GDM1 (cell line): ENCODE measurements around the gene ADCYAP1.
"Not testable (repeated sequence)": the region's sequence is repeated elsewhere in the genome, so short reads cannot be mapped to it uniquely, and the experiment has no call there.

Experiments
- DNase-seq: peaks from one replicate; lab custom pipeline; 2025; lab: John Stamatoyannopoulos, UW

The ADCYAP1 gene

GRCh38 chr18:904218-905090 lies at the start of gene ADCYAP1:
Gene ADCYAP1, plus strand, starts transcription at chr18:904871. Its CDS starts 516 bp downstream, at chr18:905387.
- no peak for DNase-seq

- DNase-seq = no peak
Measured at GRCh38 chr18:857986-858385, 46.7 kb upstream of the ADCYAP1 start.

DNA sequence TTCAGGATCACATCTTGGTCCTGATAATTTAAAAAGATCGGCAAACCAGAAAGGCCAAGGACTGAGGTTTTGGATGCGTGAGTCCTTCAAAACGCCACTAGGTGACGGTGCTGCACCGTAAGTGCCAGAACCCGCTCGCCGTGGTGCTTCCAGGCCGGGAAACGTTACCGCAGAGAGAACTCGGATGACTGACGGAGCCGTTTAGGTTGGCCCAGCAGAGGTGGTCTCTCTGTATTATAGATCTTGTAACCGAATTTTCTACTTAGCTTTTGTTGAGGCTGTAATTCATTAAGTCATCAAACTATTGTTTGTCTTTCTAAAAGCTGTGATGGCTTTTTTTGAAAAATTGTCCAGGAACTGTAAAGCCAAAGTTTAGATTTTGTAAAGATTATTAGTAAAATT lies 39.8 kb upstream of the ADCYAP1 start:
- peak; percentile 46 for DNase-seq

DNA sequence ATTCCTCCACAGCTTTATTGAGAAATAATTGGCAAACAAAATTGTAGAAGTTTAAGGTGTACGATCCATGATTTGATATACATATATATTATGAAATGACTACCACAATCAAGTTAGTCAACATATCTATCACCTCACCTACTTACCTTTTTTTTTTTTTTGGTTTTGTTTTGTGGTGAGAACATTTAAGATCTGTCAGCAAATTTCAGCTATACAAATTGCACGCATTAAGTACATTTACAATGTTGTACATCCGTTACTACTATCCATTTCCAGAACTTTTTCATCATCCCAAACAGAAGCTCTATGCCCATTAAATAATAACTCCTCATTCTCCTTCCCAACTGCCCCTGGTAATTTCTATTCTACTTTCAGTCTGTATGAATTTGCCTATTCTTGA lies 37.4 kb upstream of the ADCYAP1 start:
- no peak for DNase-seq

GRCh38 chr18:873426-873825 lies 31.2 kb upstream of the ADCYAP1 start:
- DNase-seq = not testable (repeated sequence)

- no peak for DNase-seq
Measured at GRCh38 chr18:875912-876311, 28.8 kb upstream of the ADCYAP1 start.

DNA sequence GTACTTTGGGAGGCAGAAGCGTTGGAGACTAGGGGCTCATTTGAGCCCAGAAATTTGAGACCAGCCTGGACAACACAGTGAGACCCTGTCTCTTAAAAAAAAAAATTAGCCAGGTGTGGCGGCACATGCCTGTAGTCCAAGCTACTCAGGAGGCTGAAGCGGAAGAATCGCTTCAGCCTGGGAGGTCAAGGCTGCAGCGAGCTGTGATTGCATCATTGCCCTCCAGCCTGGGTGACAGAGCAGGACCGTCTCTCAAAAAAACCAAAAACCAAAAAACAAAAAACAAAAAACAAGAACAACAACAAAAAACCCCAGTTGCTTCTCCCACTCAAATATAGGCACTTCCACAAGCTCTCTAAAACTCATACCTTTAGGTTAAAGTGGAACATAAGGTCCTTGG lies 27.4 kb upstream of the ADCYAP1 start:
- DNase-seq = no peak

- no peak for DNase-seq
Measured at GRCh38 chr18:886076-886475, 18.6 kb upstream of the ADCYAP1 start.

DNA sequence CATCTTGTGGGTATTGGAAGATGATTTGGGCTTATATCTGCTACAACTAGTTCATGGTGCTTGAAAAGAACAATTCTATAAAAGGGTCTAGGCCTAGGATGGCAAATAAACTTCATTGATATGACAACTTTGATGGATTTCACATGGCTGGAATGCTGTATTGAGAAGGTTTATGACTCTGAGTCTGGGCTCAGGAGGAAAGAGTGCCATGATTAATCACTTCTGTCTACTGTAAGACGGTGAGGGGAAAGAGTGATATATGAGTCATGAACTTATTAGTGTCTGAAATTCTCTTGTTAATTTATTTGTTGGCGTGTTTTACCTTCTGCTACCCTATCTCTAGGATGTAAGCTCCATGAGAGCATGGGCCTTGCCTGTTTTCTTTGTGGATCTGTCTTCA lies 17.0 kb upstream of the ADCYAP1 start:
- no peak for DNase-seq

- no peak for DNase-seq
Measured at GRCh38 chr18:892316-892715, 12.4 kb upstream of the ADCYAP1 start.

- DNase-seq = no peak
Measured at GRCh38 chr18:896315-896714, 8.4 kb upstream of the ADCYAP1 start.

- no peak for DNase-seq
Measured at GRCh38 chr18:901761-902160, 2.9 kb upstream of the ADCYAP1 start.

- no peak for DNase-seq
Measured at GRCh38 chr18:902229-902628, 2.4 kb upstream of the ADCYAP1 start.

GRCh38 chr18:903701-904100 lies 970 bp upstream of the ADCYAP1 start:
- DNase-seq = no peak

GRCh38 chr18:905307-905947 lies 756 bp downstream of the ADCYAP1 start:
- DNase-seq = no peak

DNA sequence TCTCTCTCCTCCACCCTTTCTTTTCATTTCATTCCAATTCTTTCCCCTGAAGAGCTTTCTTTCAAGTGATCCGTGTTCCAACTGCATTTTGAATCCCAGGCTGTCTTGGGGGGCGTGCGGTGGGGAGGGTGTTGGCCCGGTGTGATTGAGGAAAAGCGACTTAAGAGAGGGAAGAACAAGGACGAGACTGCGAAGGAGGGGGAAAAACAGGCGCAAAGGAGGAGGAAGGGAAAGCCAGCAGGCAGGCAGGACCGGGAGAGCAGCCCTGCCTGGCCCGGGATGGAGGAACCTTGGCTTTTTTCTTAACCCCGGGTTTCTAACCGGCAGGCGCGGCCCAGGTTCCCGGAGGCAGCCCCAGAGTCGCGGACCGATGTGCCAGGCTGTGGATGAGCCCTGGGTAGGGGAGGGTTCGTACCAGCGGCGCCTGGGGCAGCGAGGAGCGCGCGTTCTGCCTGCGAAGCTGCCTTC lies 1.3 kb downstream of the ADCYAP1 start:
- DNase-seq = no peak

DNA sequence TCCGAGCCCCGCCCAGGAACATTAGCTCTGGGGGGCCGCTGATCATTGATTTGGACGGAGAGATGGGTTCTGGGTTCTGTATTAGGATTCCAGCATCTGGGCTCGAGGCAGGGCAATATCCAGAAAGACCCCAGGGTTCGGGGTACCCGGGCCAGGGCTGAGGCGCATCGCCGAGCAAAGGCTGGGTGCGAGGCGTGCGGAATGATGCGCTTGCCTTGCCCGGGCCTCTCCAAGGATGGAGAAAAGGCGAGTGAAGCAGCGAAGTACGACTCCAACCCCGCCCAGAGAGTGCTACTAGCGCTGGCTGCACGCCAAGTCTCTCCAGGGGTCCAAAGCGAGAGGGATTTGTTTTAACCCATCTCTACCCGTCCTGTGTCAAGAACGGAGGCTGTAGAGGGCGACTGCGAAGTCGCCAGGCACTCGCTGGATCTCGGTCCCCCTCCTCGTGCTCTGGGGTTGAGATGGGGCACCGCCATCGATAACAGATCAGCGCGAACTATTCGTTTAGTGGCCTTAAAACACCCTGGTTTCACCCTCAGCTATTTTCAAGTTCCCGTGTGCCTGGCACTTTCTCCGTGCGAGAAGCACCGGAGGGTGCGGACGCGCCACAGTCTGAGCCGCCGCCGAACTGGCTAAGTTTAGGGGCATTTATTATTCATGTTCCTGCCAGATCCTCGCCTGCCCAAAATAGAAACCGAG lies 1.9 kb downstream of the ADCYAP1 start:
- no peak for DNase-seq

DNA sequence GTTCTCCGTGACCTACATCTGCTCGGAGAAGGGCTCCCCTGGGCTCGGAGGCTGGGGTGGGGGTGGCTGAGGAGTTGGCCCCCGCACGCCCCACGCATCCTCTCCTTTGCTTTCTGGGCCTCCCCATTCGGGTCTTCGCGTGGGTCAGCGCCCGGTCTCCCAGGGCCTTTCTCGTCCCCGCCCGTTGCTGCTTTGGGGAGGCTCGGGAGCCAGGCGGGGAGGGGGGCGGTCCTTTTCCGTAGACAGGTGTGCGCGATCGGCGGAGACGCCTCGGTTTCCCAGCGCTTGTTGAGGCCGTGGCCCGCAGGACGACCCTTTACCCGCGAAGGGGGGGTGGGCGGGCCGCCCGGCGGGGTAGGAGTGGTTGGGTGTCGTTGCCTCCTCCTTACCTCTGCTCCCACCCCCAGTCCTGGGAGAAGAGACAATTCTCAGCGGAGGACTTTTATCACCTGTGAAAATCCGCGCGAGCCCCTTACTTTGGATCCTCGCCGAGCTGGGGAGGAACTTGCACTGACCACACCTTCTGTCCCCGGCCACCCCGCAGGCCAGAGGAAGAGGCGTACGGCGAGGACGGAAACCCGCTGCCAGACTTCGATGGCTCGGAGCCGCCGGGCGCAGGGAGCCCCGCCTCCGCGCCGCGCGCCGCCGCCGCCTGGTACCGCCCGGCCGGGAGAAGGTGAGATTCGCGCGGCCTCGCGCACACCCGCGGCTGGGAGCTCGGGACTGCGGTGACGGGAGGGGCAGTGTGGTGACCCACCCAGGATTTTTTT lies 2.6 kb downstream of the ADCYAP1 start:
- DNase-seq = no peak

- DNase-seq = no peak
Measured at GRCh38 chr18:907885-908757, 3.5 kb downstream of the ADCYAP1 start.

DNA sequence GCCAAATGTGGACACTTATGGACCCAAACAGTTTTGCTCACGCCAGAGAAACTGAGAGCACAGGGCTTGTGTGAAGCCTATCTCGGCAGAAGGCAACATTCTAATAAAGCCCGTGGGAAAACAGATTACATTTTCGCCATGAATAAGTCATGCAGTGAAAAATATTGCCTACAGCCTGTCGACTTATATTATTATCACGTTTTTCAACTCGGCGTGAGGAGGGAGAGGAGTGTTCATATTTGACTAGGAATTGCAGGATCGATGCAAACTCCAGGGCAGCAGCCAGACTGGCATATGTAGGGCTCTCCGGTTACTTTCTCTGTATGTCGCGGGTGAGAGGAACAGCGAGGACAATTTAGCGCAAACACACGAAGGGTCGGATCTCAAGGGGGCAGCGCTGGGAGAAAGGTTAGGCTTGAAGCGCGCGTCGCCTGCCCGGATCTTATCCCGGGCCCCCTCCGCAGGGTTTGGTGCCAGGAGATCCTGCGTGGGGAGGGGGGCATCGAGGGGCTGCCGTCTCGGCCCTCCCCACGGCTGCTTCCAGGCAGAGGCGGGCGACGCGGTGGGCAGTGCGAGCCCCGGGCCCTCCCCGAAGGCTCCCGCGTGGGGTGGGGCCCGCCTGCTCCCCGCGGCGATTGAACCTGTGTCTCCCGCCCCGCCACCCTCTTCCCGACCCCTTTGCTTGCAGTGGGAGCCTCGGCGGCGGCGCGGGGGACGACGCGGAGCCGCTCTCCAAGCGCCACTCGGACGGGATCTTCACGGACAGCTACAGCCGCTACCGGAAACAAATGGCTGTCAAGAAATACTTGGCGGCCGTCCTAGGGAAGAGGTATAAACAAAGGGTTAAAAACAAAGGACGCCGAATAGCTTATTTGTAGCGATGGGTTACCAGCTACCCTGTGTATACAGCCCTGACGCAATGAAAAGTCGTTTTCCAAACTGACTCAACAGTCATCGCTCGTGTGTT lies 4.4 kb downstream of the ADCYAP1 start:
- DNase-seq = no peak
